Measurements from ENCODE around the gene AFDN.

AFDN gene

GRCh38 chr6:167921831-167922230, 95.1 kb downstream of the AFDN start:
- DNase-seq (ENCODE audit: low read depth): no peak

- DNase-seq (ENCODE audit: low read depth): no peak
These were observed 98.3 kb downstream of the AFDN start for GRCh38 chr6:167925026-167925425.

GRCh38 chr6:167927246-167927645, 100.5 kb downstream of the AFDN start:
- DNase-seq (ENCODE audit: low read depth): no peak

- DNase-seq (ENCODE audit: low read depth): no peak
These were observed 101.4 kb downstream of the AFDN start for GRCh38 chr6:167928111-167928510.

GRCh38 chr6:167930295-167930694, 103.6 kb downstream of the AFDN start:
- no peak for DNase-seq (ENCODE audit: low read depth)

GRCh38 chr6:167932468-167933276, 106.0 kb downstream of the AFDN start:
- no peak for DNase-seq (ENCODE audit: low read depth)

- no peak for DNase-seq (ENCODE audit: low read depth)
These were observed 106.6 kb downstream of the AFDN start for GRCh38 chr6:167933290-167933689.

- no peak for DNase-seq (ENCODE audit: low read depth)
These were observed 107.1 kb downstream of the AFDN start for GRCh38 chr6:167933847-167934246.

- DNase-seq (ENCODE audit: low read depth): no peak
These were observed 107.7 kb downstream of the AFDN start for GRCh38 chr6:167934426-167934864.

GRCh38 chr6:167936051-167936450, 109.3 kb downstream of the AFDN start:
- no peak for DNase-seq (ENCODE audit: low read depth)

GRCh38 chr6:167937301-167937700, 110.6 kb downstream of the AFDN start:
- no peak for DNase-seq (ENCODE audit: low read depth)

- no peak for DNase-seq (ENCODE audit: low read depth)
These were observed 111.5 kb downstream of the AFDN start for GRCh38 chr6:167937948-167938911.

- DNase-seq (ENCODE audit: low read depth): no peak
These were observed 115.1 kb downstream of the AFDN start for GRCh38 chr6:167941822-167942221.

- no peak for DNase-seq (ENCODE audit: low read depth)
These were observed 117.4 kb downstream of the AFDN start for GRCh38 chr6:167944130-167944529.

- no peak for DNase-seq (ENCODE audit: low read depth)
These were observed 119.3 kb downstream of the AFDN start for GRCh38 chr6:167946007-167946406.

- DNase-seq (ENCODE audit: low read depth): no peak
These were observed 119.9 kb downstream of the AFDN start for GRCh38 chr6:167946604-167947003.

GRCh38 chr6:167947716-167948115, 121.0 kb downstream of the AFDN start:
- no peak for DNase-seq (ENCODE audit: low read depth)

GRCh38 chr6:167948716-167949115, 122.0 kb downstream of the AFDN start:
- DNase-seq (ENCODE audit: low read depth): no peak

- DNase-seq (ENCODE audit: low read depth): no peak
These were observed 122.5 kb downstream of the AFDN start for GRCh38 chr6:167949121-167949684.

GRCh38 chr6:167951781-167952511, 125.2 kb downstream of the AFDN start:
- no peak for DNase-seq (ENCODE audit: low read depth)

GRCh38 chr6:167952512-167952859, 125.8 kb downstream of the AFDN start:
- no peak for DNase-seq (ENCODE audit: low read depth)

- DNase-seq (ENCODE audit: low read depth): no peak
These were observed 126.8 kb downstream of the AFDN start for GRCh38 chr6:167953551-167953950.

All from stimulated activated CD4-positive, alpha-beta T cell treated with anti-CD3 and anti-CD28 coated beads, Interleukin-2, amount 100 ng/mL, for 4 hours (primary cell).